OCI-LY1 (cell line): Measurements from ENCODE around the gene PTGIS.
"Not testable (repeated sequence)": the region's sequence is repeated elsewhere in the genome, so short reads cannot be mapped to it uniquely, and the experiment has no call there.

Experiments
- H2AFZ ChIP-seq: fragments of 200-600 bp; sonication (generic), shearing (Covaris generic); 2 replicates; pipeline ENCODE4 v1.6.0; 2014; ENCODE audit warnings: antibody characterized with exemption, mild to moderate bottlenecking, low read length
- H3F3A ChIP-seq: fragments of 200-600 bp; sonication (generic), shearing (Covaris generic); 2 replicates; pipeline ENCODE4 v1.6.0; 2014; ENCODE audit warnings: mild to moderate bottlenecking, antibody characterized with exemption, low read length, moderate library complexity; ENCODE audit not compliant: insufficient read depth
- H3K27ac ChIP-seq: fragments of 200-600 bp; sonication (generic); 2 replicates; pipeline ENCODE4 v1.5.1; 2014; ENCODE audit warnings: low read length, mixed run types, mild to moderate bottlenecking, low read depth; ENCODE audit not compliant: poor library complexity, severe bottlenecking
- H3K27me3 ChIP-seq: fragments of 200-600 bp; sonication (generic); 2 replicates; pipeline ENCODE4 v1.6.0; 2014; ENCODE audit warnings: antibody characterized with exemption, mild to moderate bottlenecking, low read length, moderate library complexity; ENCODE audit not compliant: insufficient read depth
- H3K36me3 ChIP-seq: fragments of 200-600 bp; sonication (generic); 2 replicates; pipeline ENCODE4 v1.6.1; 2014; ENCODE audit warnings: mild to moderate bottlenecking, antibody characterized with exemption, low read length, moderate library complexity, mixed read lengths; ENCODE audit not compliant: insufficient read depth
- H3K4me1 ChIP-seq: fragments of 200-600 bp; sonication (generic); 2 replicates; pipeline ENCODE4 v1.5.1; 2014; ENCODE audit warnings: mild to moderate bottlenecking, low read length, moderate library complexity; ENCODE audit not compliant: insufficient read depth, severe bottlenecking
- H3K4me2 ChIP-seq: fragments of 200-600 bp; sonication (generic), shearing (Covaris generic); 2 replicates; pipeline ENCODE4 v1.6.1; 2014; ENCODE audit warnings: low read length
- H3K4me3 ChIP-seq: fragments of 200-600 bp; sonication (generic); 2 replicates; pipeline ENCODE4 v1.5.1; 2014; ENCODE audit warnings: low read length, low read depth, mild to moderate bottlenecking, mixed read lengths; ENCODE audit not compliant: poor library complexity, severe bottlenecking
- H3K79me2 ChIP-seq: fragments of 200-600 bp; shearing (Covaris generic); 2 replicates; pipeline ENCODE4 v1.6.1; 2016; ENCODE audit warnings: mixed run types, low read length, mixed read lengths; ENCODE audit not compliant: insufficient read depth
- H3K9ac ChIP-seq: fragments of 200-600 bp; sonication (generic), shearing (Covaris generic); 2 replicates; pipeline ENCODE4 v1.6.1; 2014; ENCODE audit warnings: mild to moderate bottlenecking, low read length, mixed read lengths
- H3K9me2 ChIP-seq: fragments of 200-600 bp; sonication (generic), shearing (Covaris generic); 2 replicates; pipeline ENCODE4 v1.6.1; 2014; ENCODE audit warnings: low read depth, mild to moderate bottlenecking, low read length, mixed read lengths
- H3K9me3 ChIP-seq: fragments of 200-600 bp; shearing (Covaris generic); 2 replicates; pipeline ENCODE4 v1.6.1; 2014; ENCODE audit warnings: low read length, mixed read lengths
- H4K20me1 ChIP-seq: fragments of 200-600 bp; sonication (generic), shearing (Covaris generic); 2 replicates; pipeline ENCODE4 v1.6.0; 2016; ENCODE audit warnings: mild to moderate bottlenecking, low read length; ENCODE audit not compliant: insufficient read depth
- CTCF ChIP-seq: fragments of 200-600 bp; sonication (generic), shearing (Covaris generic); IDR thresholded peaks from 2 replicates; pipeline ENCODE4 v1.5.1; 2017; ENCODE audit warnings: mild to moderate bottlenecking, antibody characterized with exemption, low read length, moderate library complexity, mixed read lengths
- EZH2 ChIP-seq: fragments of 200-600 bp; sonication (generic), shearing (Covaris generic); IDR thresholded peaks from 2 replicates; pipeline ENCODE4 v1.8.0; 2017; ENCODE audit warnings: borderline replicate concordance, mixed run types, mild to moderate bottlenecking, antibody characterized with exemption, low read length, moderate library complexity, mixed read lengths

Gene PTGIS

DNA sequence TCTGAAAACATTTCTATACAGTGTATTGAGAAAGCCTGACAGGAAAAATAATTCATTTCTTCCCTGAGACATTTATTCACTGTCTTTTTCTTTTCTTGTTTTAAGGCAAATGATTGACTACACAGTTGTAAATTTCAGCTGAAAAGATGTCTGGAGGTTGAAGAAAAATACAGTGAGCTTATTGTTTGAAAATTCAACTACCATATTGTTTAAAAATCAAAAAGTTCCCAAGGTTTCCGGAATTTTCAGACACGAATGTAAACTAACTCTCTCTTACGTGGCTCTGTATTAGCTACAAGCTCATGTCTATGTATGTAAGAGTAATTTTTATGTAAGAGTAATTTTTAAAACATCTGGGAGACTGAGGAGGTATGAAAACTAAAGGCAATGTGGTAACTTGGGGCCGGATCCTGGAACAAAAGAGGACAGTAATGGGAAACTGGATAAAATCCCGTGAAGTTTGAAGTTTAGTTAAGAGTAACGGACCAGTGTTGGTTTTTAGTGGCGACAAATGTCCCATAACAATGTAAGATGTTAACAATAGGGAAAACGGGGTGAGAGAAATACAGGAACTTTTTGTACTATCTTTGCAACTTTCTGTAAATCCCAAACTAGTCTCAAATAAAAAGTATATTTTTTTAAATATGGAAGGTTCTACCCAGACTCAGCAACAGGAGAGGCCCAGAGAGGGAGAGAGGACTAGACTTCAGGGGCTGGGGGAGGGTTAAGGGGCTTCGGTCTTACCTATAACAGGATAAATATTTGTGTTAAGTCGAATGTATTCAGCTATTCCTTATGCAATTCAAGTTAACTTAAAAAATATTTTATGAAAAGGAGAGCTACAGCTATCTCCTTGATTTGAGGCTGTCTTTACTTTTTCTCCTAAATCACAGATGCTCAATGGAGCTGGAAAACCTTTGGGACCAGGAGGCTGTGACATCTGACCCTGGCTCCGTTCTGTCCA, 1.3 kb downstream of the PTGIS start:
- no peaks in the 10 kb centered on the region for H3K9me3 ChIP-seq
- no peak overlapping the region for H3K9ac ChIP-seq
- peaks cover 8% of the 10 kb centered on the region; the same call in 1 of the 2 replicates for H3K27me3 ChIP-seq
- no peaks in the 10 kb centered on the region for H3K36me3 ChIP-seq
- no peaks in the 10 kb centered on the region for H3K79me2 ChIP-seq
- no peaks in the 10 kb centered on the region for H3F3A ChIP-seq
- H3K9me2 ChIP-seq, result no peaks in the 10 kb centered on the region
- no peak overlapping the region for H3K4me2 ChIP-seq
- no peak overlapping the region for H3K27ac ChIP-seq
- H2AFZ ChIP-seq, result no peak overlapping the region
- H3K4me1 ChIP-seq, result no peaks in the 10 kb centered on the region
- H4K20me1 ChIP-seq, result no peaks in the 10 kb centered on the region
- no peak for TF ChIP-seq CTCF
- H3K4me3 ChIP-seq, result no peak overlapping the region

DNA sequence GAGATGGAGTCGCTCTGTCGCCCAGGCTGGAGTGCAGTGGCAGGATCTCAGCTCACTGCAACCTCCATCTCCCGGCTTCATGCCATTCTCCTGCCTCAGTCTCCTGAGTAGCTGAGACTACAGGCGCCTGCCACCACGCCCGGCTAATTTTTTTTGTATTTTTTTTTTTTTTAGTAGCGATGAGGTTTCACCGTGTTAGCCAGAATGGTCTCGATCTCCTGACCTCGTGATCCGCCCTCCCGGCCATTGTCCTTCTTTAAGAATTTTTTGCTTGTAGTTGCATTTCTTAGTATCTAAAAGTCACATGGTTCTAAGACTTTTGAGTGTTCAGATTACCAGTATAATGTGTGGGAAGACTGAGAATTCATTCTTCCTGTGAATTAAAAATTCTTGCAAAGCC, 2.9 kb downstream of the PTGIS start:
- H3K27ac ChIP-seq, H3K4me2 ChIP-seq, H3K9me2 ChIP-seq, H3K9ac ChIP-seq, H3F3A ChIP-seq, H4K20me1 ChIP-seq, H3K4me1 ChIP-seq, H3K36me3 ChIP-seq, H3K27me3 ChIP-seq, H3K4me3 ChIP-seq, H3K9me3 ChIP-seq, H2AFZ ChIP-seq, H3K79me2 ChIP-seq: not testable (repeated sequence)

GRCh38 chr20:49563015-49563980, 4.6 kb downstream of the PTGIS start:
- Histone ChIP-seq H3K9me2 (no peaks in the 10 kb centered on the region), H3K79me2 (no peaks in the 10 kb centered on the region), H2AFZ (no peak overlapping the region)

More at GRCh38 chr20:49563015-49563980, 4.6 kb downstream of the PTGIS start:
- H3K9me3 ChIP-seq, result no peaks in the 10 kb centered on the region
- no peaks in the 10 kb centered on the region for H3K36me3 ChIP-seq
- H3K4me3 ChIP-seq, result no peak overlapping the region
- no peak overlapping the region for H3K4me2 ChIP-seq
- no peak overlapping the region for H3K27ac ChIP-seq
- no peaks in the 10 kb centered on the region for H3F3A ChIP-seq
- peaks cover 5% of the 10 kb centered on the region; the same call in 1 of the 2 replicates for H3K27me3 ChIP-seq
- TF ChIP-seq EZH2, result no peak
- no peak for TF ChIP-seq CTCF
- no peak overlapping the region for H3K9ac ChIP-seq
- H4K20me1 ChIP-seq, result no peaks in the 10 kb centered on the region
- no peaks in the 10 kb centered on the region for H3K4me1 ChIP-seq
